HCT116 (cell line): Measurements from ENCODE around the gene EMP1. TPM values are rescaled to one million over a fixed set of nuclear protein-coding genes. Genes with fewer than 3 reads are reported as not detected.

Experiments
- ATAC-seq: fragments of 200-7000 bp; cut with Tn5 transposase; 2 replicates; pipeline ENCODE4 v1.9.1; 2020; ENCODE audit warnings: mild to moderate bottlenecking, moderate library complexity
- BruUV-seq: library from RNA; stranded (reverse); fragments of 400-500 nt; replicated peaks from 2 replicates; lab custom pipeline; 2021; lab: Mats Ljungman, UMichigan
- CTCF ChIA-PET: fragments of 300-600 bp; sonication (Branson Sonifier 250); formaldehyde crosslinking; loops from one replicate; lab custom pipeline; 2021; ENCODE audit warnings: antibody characterized with exemption; lab: Charles Lee
- POLR2A ChIA-PET: fragments of 300-600, 350-600 bp; sonication (Branson Sonifier 250); formaldehyde crosslinking; loops from one replicate; lab custom pipeline; 2021; ENCODE audit warnings: antibody characterized with exemption; lab: Charles Lee
- RAD21 ChIA-PET, 2 experiments: fragments of 300-600 bp; sonication (Branson Sonifier 250); formaldehyde crosslinking; loops; one replicate each; lab custom pipeline; 2023; ENCODE audit warnings: low total read pairs in 2 of 2; ENCODE audit not compliant: uncharacterized antibody in 2 of 2, unreplicated experiment in 2 of 2, low non-redundant PET in 1 of 2; lab: Charles Lee
- DNase-seq: peaks from one replicate; pipeline ENCODE4 v3.0.0-alpha.2; 2010; ENCODE audit warnings: low read depth, low spot score
- H2AFZ ChIP-seq: fragments of 200-600 bp; shearing (Covaris generic), sonication (generic); 2 replicates; pipeline ENCODE4 v1.6.1; 2017; ENCODE audit warnings: low read depth, mixed run types, mixed read lengths, antibody characterized with exemption, low read length; ENCODE audit not compliant: poor library complexity, severe bottlenecking
- H3K27ac ChIP-seq: 2 replicates; pipeline ENCODE4 v1.5.1; 2012; ENCODE audit warnings: low read depth, low read length
- H3K27me3 ChIP-seq: fragments of 200-600 bp; sonication (generic); 2 replicates; pipeline ENCODE4 v1.6.1; 2016; ENCODE audit warnings: mixed run types, low read length, mixed read lengths; ENCODE audit not compliant: insufficient read depth
- H3K36me3 ChIP-seq, 2 experiments: fragments of 200-500 bp in 1 of 2; fragments of 200-600 bp in 1 of 2; sonication (Bioruptor generic) in 1 of 2; sonication (generic) in 1 of 2; 2 replicates each; pipeline versions ENCODE4 v1.5.1 to v1.6.1; 2014 to 2016; ENCODE audit warnings: low read length in 2 of 2, inconsistent platforms in 1 of 2, mixed read lengths in 1 of 2, mixed run types in 1 of 2; ENCODE audit not compliant: insufficient read depth in 2 of 2, control insufficient read depth in 1 of 2
- H3K4me1 ChIP-seq, 2 experiments: fragments of 200-600 bp in 1 of 2; sonication (generic) in 1 of 2; 2 replicates each; pipeline versions ENCODE4 v1.5.1 to v1.6.1; 2012 to 2017; ENCODE audit warnings: low read length in 2 of 2, inconsistent platforms in 1 of 2, mild to moderate bottlenecking in 1 of 2, mixed read lengths in 1 of 2, mixed run types in 1 of 2, moderate library complexity in 1 of 2; ENCODE audit not compliant: insufficient read depth in 2 of 2, control insufficient read depth in 1 of 2
- H3K4me2 ChIP-seq: fragments of 200-600 bp; sonication (generic); 2 replicates; pipeline ENCODE4 v1.6.1; 2017; ENCODE audit warnings: mixed run types, low read length, mixed read lengths
- H3K4me3 ChIP-seq, 2 experiments: fragments of 200-600 bp in 1 of 2; sonication (generic) in 1 of 2; replicated peaks in 1 of 2; 2 replicates each; pipeline ENCODE4 v1.5.1; 2011 to 2016; ENCODE audit warnings: low read length in 2 of 2, control low read depth in 1 of 2, low read depth in 1 of 2, mild to moderate bottlenecking in 1 of 2, mixed read lengths in 1 of 2, mixed run types in 1 of 2
- H3K79me2 ChIP-seq: fragments of 200-600 bp; sonication (generic); 2 replicates; pipeline ENCODE4 v1.6.1; 2017; ENCODE audit warnings: mild to moderate bottlenecking, mixed run types, low read length, moderate library complexity, mixed read lengths; ENCODE audit not compliant: insufficient read depth
- H3K9ac ChIP-seq: fragments of 200-600 bp; sonication (generic); 2 replicates; pipeline ENCODE4 v1.6.1; 2016; ENCODE audit warnings: low read length, mixed read lengths
- H3K9me2 ChIP-seq: fragments of 200-600 bp; sonication (generic), shearing (Covaris generic); 2 replicates; pipeline ENCODE4 v1.6.1; 2017; ENCODE audit warnings: mixed run types, mild to moderate bottlenecking, moderate library complexity; ENCODE audit not compliant: insufficient read depth
- H3K9me3 ChIP-seq, 2 experiments: fragments of 200-500 bp in 1 of 2; fragments of 200-600 bp in 1 of 2; sonication (Bioruptor generic) in 1 of 2; sonication (generic) in 1 of 2; 2 replicates each; pipeline ENCODE4 v1.6.1; 2014 to 2017; ENCODE audit warnings: low read length in 2 of 2, mixed read lengths in 2 of 2, inconsistent platforms in 1 of 2, low read depth in 1 of 2, mild to moderate bottlenecking in 1 of 2, mixed run types in 1 of 2, moderate library complexity in 1 of 2; ENCODE audit not compliant: control insufficient read depth in 1 of 2, insufficient read depth in 1 of 2
- H4K20me1 ChIP-seq: fragments of 200-600 bp; sonication (generic), shearing (Covaris generic); 2 replicates; pipeline ENCODE4 v1.6.1; 2017; ENCODE audit warnings: mixed run types, mild to moderate bottlenecking, moderate library complexity; ENCODE audit not compliant: insufficient read depth
- EZH2phosphoT487 ChIP-seq: fragments of 200-600 bp; IDR thresholded peaks from 2 replicates; pipeline ENCODE4 v1.6.1; 2018; ENCODE audit warnings: antibody characterized with exemption, borderline replicate concordance
- FOSL1 ChIP-seq: IDR thresholded peaks from 2 replicates; pipeline ENCODE4 v1.6.1; 2012; ENCODE audit warnings: low read depth
- SP1 ChIP-seq: IDR thresholded peaks from 2 replicates; pipeline ENCODE4 v1.6.1; 2012; ENCODE audit warnings: low read depth
- YY1 ChIP-seq: IDR thresholded peaks from 2 replicates; pipeline ENCODE4 v1.6.1; 2011; ENCODE audit warnings: low read length, low read depth, moderate library complexity, mild to moderate bottlenecking; ENCODE audit not compliant: insufficient replicate concordance; ENCODE audit errors: extremely low read depth
- ZFX ChIP-seq: fragments of 450-650 bp; IDR thresholded peaks from 2 replicates; pipeline ENCODE4 v1.6.1; 2017
- intact Hi-C: fragments of 100-400 bp; cut with micrococcal nuclease; formaldehyde crosslinking; loops from 2 replicates; pipeline ENCODE4 v1.10.0; 2022
- total RNA-seq: library from RNA; stranded (reverse); gene quantifications from one replicate; pipeline ENCODE4 v1.2.1, GENCODE V29; 2021; ENCODE audit not compliant: unreplicated experiment
- TF ChIP-seq, protein P1 (sequence below), 3 experiments: fragments of 200-600 bp in 1 of 3; sonication (generic) in 1 of 3; IDR thresholded peaks in 2 of 3; conservative IDR thresholded peaks in 1 of 3; 2 replicates each; pipeline ENCODE4 v1.5.1; 2012 to 2017; ENCODE audit warnings: low read depth in 2 of 3, low read length in 2 of 3, antibody characterized with exemption in 1 of 3, borderline replicate concordance in 1 of 3, control low read depth in 1 of 3, mild to moderate bottlenecking in 1 of 3, mixed read lengths in 1 of 3, mixed run types in 1 of 3, moderate library complexity in 1 of 3; ENCODE audit not compliant: insufficient read depth in 1 of 3
- TF ChIP-seq, protein P2 (sequence below): IDR thresholded peaks from 2 replicates; pipeline ENCODE4 v1.6.1; 2012
- TF ChIP-seq, protein P3 (sequence below): IDR thresholded peaks from 2 replicates; pipeline ENCODE4 v1.6.1; 2011; ENCODE audit warnings: mild to moderate bottlenecking, low read length, moderate library complexity; ENCODE audit not compliant: insufficient replicate concordance; ENCODE audit errors: extremely low read depth

The EMP1 gene
- total RNA-seq, 1 experiment from 2014 or later: 110 TPM

DNA sequence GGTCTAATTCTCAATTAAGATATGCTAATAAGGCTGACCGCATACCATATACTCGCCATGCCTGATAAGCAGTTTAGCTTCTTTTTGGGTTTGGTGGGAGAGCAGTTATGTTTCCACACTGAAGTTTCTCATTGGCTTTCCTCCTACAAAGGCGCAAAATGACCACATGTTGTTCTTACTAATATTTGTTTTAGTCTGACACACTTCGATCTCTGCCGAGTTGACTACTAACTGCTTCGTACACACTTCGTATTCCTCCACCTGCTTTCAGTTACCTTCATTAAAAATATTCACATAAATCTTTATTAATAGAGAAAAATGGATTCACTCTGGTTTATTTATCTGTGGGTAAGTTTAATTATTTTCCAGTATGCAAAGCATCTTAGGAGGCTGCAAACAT is 41.7 kb downstream of the EMP1 start (continued):
- TF ChIP-seq, protein P1, sequence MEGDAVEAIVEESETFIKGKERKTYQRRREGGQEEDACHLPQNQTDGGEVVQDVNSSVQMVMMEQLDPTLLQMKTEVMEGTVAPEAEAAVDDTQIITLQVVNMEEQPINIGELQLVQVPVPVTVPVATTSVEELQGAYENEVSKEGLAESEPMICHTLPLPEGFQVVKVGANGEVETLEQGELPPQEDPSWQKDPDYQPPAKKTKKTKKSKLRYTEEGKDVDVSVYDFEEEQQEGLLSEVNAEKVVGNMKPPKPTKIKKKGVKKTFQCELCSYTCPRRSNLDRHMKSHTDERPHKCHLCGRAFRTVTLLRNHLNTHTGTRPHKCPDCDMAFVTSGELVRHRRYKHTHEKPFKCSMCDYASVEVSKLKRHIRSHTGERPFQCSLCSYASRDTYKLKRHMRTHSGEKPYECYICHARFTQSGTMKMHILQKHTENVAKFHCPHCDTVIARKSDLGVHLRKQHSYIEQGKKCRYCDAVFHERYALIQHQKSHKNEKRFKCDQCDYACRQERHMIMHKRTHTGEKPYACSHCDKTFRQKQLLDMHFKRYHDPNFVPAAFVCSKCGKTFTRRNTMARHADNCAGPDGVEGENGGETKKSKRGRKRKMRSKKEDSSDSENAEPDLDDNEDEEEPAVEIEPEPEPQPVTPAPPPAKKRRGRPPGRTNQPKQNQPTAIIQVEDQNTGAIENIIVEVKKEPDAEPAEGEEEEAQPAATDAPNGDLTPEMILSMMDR (IDR thresholded peaks at IDR 0.05 in 2 of 3, conservative IDR thresholded peaks at IDR 0.05 in 1 of 3; ENCODE audit: borderline replicate concordance in 1 of 3, insufficient read depth in 1 of 3, low read depth in 2 of 3, low read length in 2 of 3): no peak
- TF ChIP-seq ZFX (no peak), SP1 (no peak), EZH2phosphoT487 (no peak)
- TF ChIP-seq, protein P2, sequence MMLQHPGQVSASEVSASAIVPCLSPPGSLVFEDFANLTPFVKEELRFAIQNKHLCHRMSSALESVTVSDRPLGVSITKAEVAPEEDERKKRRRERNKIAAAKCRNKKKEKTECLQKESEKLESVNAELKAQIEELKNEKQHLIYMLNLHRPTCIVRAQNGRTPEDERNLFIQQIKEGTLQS: no peak

DNA sequence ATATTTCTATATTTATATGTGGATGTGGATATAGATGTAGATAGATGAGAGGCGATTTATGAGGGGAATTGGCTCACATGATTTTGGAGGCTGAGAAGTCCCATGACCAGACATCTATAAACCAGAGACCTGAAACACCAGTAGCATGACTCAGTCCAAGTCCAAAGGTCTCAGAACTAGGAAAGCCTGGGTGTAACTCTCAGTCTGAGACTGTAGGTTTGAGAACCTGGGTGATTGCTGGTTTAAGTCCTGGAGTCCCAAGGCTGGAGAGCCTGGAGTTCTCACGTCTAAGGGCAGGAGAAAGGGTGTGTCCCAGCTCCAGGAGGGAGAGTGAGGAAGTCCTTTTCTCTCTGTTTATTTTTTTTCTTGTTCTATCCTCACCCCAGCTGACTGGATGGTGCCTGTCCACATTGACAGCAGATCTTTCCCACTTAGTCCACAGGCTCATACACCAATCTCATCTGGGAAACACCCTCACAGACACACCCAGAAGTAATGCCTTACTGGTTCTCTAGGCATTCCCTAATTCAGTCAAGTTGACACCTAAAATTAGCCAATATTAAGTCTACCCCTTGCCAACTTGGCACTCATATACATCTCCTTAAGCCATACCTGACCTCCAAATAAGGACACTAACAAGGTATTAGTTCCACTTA is 45.4 kb downstream of the EMP1 start:
- Histone ChIP-seq H3K9me3 (no peaks in the 10 kb centered on the region), H3K36me3 (no peaks in the 10 kb centered on the region), H3K79me2 (no peaks in the 10 kb centered on the region), H4K20me1 (no peaks in the 10 kb centered on the region), H2AFZ (peak overlapping the region; percentile 43), H3K9ac (no peak overlapping the region)
- intact Hi-C loops: no loop called here
- RAD21 ChIA-PET: no interaction called here
- CTCF ChIA-PET: no interaction called here
- ATAC-seq (peak; percentile 71), DNase-seq (peak; percentile 16)
- BruUV-seq: no TSS peak
- POLR2A ChIA-PET: no interaction called here
- TF ChIP-seq FOSL1 (0 out of 2 replicates have a peak, but pooled peaks have one; percentile 9), YY1 (no peak), SP1 (peak; percentile 30; the same call in 1 of the 2 replicates)
- TF ChIP-seq, protein P1 (IDR thresholded peaks at IDR 0.05 in 2 of 3, conservative IDR thresholded peaks at IDR 0.05 in 1 of 3; ENCODE audit: borderline replicate concordance in 1 of 3, insufficient read depth in 1 of 3, low read depth in 2 of 3, low read length in 2 of 3): no peak
- TF ChIP-seq, protein P3, sequence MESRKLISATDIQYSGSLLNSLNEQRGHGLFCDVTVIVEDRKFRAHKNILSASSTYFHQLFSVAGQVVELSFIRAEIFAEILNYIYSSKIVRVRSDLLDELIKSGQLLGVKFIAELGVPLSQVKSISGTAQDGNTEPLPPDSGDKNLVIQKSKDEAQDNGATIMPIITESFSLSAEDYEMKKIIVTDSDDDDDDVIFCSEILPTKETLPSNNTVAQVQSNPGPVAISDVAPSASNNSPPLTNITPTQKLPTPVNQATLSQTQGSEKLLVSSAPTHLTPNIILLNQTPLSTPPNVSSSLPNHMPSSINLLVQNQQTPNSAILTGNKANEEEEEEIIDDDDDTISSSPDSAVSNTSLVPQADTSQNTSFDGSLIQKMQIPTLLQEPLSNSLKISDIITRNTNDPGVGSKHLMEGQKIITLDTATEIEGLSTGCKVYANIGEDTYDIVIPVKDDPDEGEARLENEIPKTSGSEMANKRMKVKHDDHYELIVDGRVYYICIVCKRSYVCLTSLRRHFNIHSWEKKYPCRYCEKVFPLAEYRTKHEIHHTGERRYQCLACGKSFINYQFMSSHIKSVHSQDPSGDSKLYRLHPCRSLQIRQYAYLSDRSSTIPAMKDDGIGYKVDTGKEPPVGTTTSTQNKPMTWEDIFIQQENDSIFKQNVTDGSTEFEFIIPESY: no peak
- TF ChIP-seq, all 23 proteins: peak for 2
- Histone ChIP-seq H3K4me2 (peak overlapping the region; percentile 60), H3K27me3 (no peaks in the 10 kb centered on the region), H3K4me1 (peaks cover 3 to 16% of the 10 kb centered on the region in 2 experiments), H3K9me2 (no peaks in the 10 kb centered on the region), H3K27ac (no peak overlapping the region), H3K4me3 (peak overlapping the region in 1 of 2 experiments; percentile 9; a peak in 1 of 4 replicates)
